ENCODE data around the gene MSI2. TPM values are rescaled to one million over a fixed set of nuclear protein-coding genes. Genes with fewer than 3 reads are reported as not detected.
A peak's percentile ranks its signal among the peaks of the same experiment; 100 is the strongest.

The MSI2 gene
- total and polyA plus RNA-seq, 2 donors (not counting 1 experiment from before 2014, with no cell fraction given), result 16.1 to 196 TPM

DNA sequence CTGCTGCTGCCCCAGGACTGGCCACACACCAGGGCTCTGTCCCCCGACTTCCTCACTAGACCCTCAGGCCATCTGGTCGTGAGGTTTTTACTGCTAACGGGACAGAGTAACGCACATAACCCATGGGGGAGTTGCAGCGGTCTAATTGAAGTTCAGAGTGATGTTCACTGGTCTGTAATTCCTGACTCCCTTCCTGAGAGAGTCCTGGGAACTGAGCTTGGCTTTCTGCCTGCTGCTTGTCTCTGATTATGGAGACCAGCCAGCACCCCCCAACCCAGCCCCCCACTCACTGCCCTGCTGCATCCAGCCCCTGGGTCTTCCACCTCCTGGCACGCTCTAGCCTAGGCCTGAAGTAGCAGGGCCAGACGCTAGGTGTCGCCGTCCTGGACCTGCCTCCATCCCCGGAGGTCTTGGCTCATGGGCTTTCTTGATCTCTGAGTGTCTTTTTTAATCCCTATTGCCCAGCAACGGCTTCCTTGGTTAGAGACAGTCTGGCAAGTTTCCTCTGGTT, 295.8 kb downstream of the MSI2 start:
- Mint-ChIP-seq H3K27me3 (no peaks in the 10 kb centered on the region), H3K27ac (peak overlapping the region; percentile 87), H3K4me1 (peaks cover 98% of the 10 kb centered on the region), H3K4me3 (peak overlapping the region; percentile 81), H3K9me3 (ENCODE audit: insufficient read depth) (no peaks in the 10 kb centered on the region)
- peak overlapping the region; percentile 96 to 97 for H3K27ac ChIP-seq (ENCODE audit: low read length in 2 of 2)
- ChIA-PET CTCF (interaction anchor here (0.8 to 6.3 kb wide), 20 partner anchors 10 to 308 kb away, joined by 3 to 64 read pairs (median 4); partner anchors contain the start of gene CCDC182), POLR2A (interaction anchor here (0.6 to 1.6 kb wide), 10 partner anchors 9 to 296 kb away, joined by 3 to 8 read pairs (median 3); partner anchors contain the start of gene MSI2)
- 2% methylated on average over 8 of the region's 11 CpGs for WGBS (ENCODE audit: insufficient coverage)
- H4K20me1 ChIP-seq (ENCODE audit: control insufficient read depth, insufficient read depth, low read length, poor library complexity, severe bottlenecking), result no peaks in the 10 kb centered on the region
- H3K27me3 ChIP-seq (replicated peaks in 1 of 4; ENCODE audit: control extremely low read depth in 1 of 4, control insufficient read depth in 3 of 4, insufficient read depth in 4 of 4, low read length in 3 of 4), result no peaks in the 10 kb centered on the region
- H3K4me2 ChIP-seq (replicated peaks; ENCODE audit: low read depth, low read length, poor library complexity, severe bottlenecking), result peak overlapping the region; percentile 82
- ATAC-seq (ENCODE audit: low read depth) (peak; percentile 31), DNase-seq (peak; percentile 81)
- peak overlapping the region; percentile 38 for H3K9ac ChIP-seq (ENCODE audit: low read length)
- TF ChIP-seq EZH2 (IDR thresholded peaks at IDR 0.05; ENCODE audit: borderline replicate concordance, insufficient read depth, low read depth, low read length, poor library complexity, severe bottlenecking), result no peak
- TF ChIP-seq, protein P1, sequence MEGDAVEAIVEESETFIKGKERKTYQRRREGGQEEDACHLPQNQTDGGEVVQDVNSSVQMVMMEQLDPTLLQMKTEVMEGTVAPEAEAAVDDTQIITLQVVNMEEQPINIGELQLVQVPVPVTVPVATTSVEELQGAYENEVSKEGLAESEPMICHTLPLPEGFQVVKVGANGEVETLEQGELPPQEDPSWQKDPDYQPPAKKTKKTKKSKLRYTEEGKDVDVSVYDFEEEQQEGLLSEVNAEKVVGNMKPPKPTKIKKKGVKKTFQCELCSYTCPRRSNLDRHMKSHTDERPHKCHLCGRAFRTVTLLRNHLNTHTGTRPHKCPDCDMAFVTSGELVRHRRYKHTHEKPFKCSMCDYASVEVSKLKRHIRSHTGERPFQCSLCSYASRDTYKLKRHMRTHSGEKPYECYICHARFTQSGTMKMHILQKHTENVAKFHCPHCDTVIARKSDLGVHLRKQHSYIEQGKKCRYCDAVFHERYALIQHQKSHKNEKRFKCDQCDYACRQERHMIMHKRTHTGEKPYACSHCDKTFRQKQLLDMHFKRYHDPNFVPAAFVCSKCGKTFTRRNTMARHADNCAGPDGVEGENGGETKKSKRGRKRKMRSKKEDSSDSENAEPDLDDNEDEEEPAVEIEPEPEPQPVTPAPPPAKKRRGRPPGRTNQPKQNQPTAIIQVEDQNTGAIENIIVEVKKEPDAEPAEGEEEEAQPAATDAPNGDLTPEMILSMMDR (IDR thresholded peaks at IDR 0.05), result peak; percentile 77
- H3K36me3 ChIP-seq (replicated peaks in 1 of 2; ENCODE audit: control extremely low read depth in 1 of 2, control insufficient read depth in 1 of 2, extremely low read depth in 1 of 2, insufficient read depth in 2 of 2, low read length in 1 of 2), result no peaks in the 10 kb centered on the region
- H3K9me3 ChIP-seq (ENCODE audit: control extremely low read depth in 1 of 3, control insufficient read depth in 2 of 3, insufficient read depth in 1 of 3, low read length in 2 of 3), result no peaks in the 10 kb centered on the region
- H2AFZ ChIP-seq (ENCODE audit: insufficient read depth, low read depth, low read length, poor library complexity, severe bottlenecking), result no peak overlapping the region
- H3K4me1 ChIP-seq (ENCODE audit: control insufficient read depth in 2 of 2, insufficient read depth in 2 of 2, low read length in 2 of 2), result peaks cover 94 to 100% of the 10 kb centered on the region in 2 donors
- intact Hi-C loops (cut with micrococcal nuclease), result loop anchor here (1.0 to 5.0 kb wide), 5 partner anchors 31 to 295 kb away; partner anchors contain the start of gene MSI2
- H3K4me3 ChIP-seq (ENCODE audit: control extremely low read depth in 1 of 5, extremely low read depth in 1 of 5, insufficient read depth in 1 of 5, low read depth in 2 of 5, low read length in 4 of 5), result peak overlapping the region in 4 of 5 experiments; percentile 32 to 55 (median 48)
- H3K79me2 ChIP-seq (ENCODE audit: control insufficient read depth, insufficient read depth, low read length), result peaks cover 68% of the 10 kb centered on the region

DNA sequence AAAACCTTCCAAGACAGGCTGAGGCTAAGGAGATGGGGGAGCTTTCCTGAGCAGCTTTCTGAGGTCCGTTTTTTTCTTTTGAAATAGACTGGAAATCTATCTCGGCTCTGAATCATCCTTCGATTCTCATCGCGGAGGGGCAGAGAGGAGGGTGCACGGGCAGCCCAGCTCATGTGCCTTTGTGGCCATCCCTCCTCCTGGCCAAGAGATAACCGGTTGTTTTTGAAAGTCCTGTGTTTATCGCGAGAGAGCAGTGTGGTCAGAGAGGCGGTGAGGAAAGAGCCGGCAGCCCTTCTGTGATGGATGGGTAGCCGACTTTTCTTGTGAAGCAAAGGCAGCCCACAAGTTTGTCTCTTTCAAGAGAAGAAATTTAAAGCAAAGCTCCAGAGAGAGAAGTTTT, 297.2 kb downstream of the MSI2 start:
- intact Hi-C loops (cut with micrococcal nuclease), result loop anchor here (2.0 to 5.0 kb wide), 4 partner anchors 29 to 296 kb away; partner anchors contain the start of gene MSI2
- H3K4me1 ChIP-seq (ENCODE audit: control insufficient read depth in 2 of 2, insufficient read depth in 2 of 2, low read length in 2 of 2), result peaks cover 95 to 100% of the 10 kb centered on the region in 2 donors
- no peaks in the 10 kb centered on the region for H3K36me3 ChIP-seq (replicated peaks in 1 of 2; ENCODE audit: control extremely low read depth in 1 of 2, control insufficient read depth in 1 of 2, extremely low read depth in 1 of 2, insufficient read depth in 2 of 2, low read length in 1 of 2)
- H4K20me1 ChIP-seq (ENCODE audit: control insufficient read depth, insufficient read depth, low read length, poor library complexity, severe bottlenecking), result no peaks in the 10 kb centered on the region
- H3K27me3 ChIP-seq (replicated peaks in 1 of 4; ENCODE audit: control extremely low read depth in 1 of 4, control insufficient read depth in 3 of 4, insufficient read depth in 4 of 4, low read length in 3 of 4), result no peaks in the 10 kb centered on the region
- H3K9ac ChIP-seq (ENCODE audit: low read length), result peak overlapping the region; percentile 2
- peak overlapping the region; percentile 82 for H3K4me2 ChIP-seq (replicated peaks; ENCODE audit: low read depth, low read length, poor library complexity, severe bottlenecking)
- H3K79me2 ChIP-seq (ENCODE audit: control insufficient read depth, insufficient read depth, low read length), result peaks cover 68% of the 10 kb centered on the region
- no peak overlapping the region for H2AFZ ChIP-seq (ENCODE audit: insufficient read depth, low read depth, low read length, poor library complexity, severe bottlenecking)
- ChIA-PET POLR2A (no interaction called here), CTCF (interaction anchor here (1.0 to 6.3 kb wide), 9 partner anchors 20 to 310 kb away, joined by 3 to 64 read pairs (median 5); partner anchors contain the start of gene CCDC182)
- H3K9me3 Mint-ChIP-seq (ENCODE audit: insufficient read depth), result no peaks in the 10 kb centered on the region
- 39% methylated on average over 12 of the region's 12 CpGs for WGBS (ENCODE audit: insufficient coverage)
- TF ChIP-seq EZH2 (IDR thresholded peaks at IDR 0.05; ENCODE audit: borderline replicate concordance, insufficient read depth, low read depth, low read length, poor library complexity, severe bottlenecking), result no peak
- TF ChIP-seq, protein P1 (IDR thresholded peaks at IDR 0.05), result no peak
- ATAC-seq (ENCODE audit: low read depth) (no peak), DNase-seq (no peak)
- H3K4me3 ChIP-seq (ENCODE audit: control extremely low read depth in 1 of 5, extremely low read depth in 1 of 5, insufficient read depth in 1 of 5, low read depth in 2 of 5, low read length in 4 of 5), result no peak overlapping the region
- peak overlapping the region; percentile 81 for H3K27ac Mint-ChIP-seq
- peak overlapping the region in 1 of 2 donors; percentile 97 for H3K27ac ChIP-seq (ENCODE audit: low read length in 2 of 2)
- H3K4me3 Mint-ChIP-seq, result peak overlapping the region; percentile 62
- peaks cover 98% of the 10 kb centered on the region for H3K4me1 Mint-ChIP-seq
- H3K27me3 Mint-ChIP-seq, result no peaks in the 10 kb centered on the region
- no peaks in the 10 kb centered on the region for H3K9me3 ChIP-seq (ENCODE audit: control extremely low read depth in 1 of 3, control insufficient read depth in 2 of 3, insufficient read depth in 1 of 3, low read length in 2 of 3)

Data from B cell (primary cell).